ENCODE data around the gene ZNF275. TPM values are rescaled to one million over a fixed set of nuclear protein-coding genes. Genes with fewer than 3 reads are reported as not detected.
"Not testable (repeated sequence)": the region's sequence is repeated elsewhere in the genome, so short reads cannot be mapped to it uniquely, and the experiment has no call there.

Gene ZNF275
- total RNA-seq, 3 donors from 2014 or later, result 8.3 to 13.3 (median 12.8) TPM

DNA sequence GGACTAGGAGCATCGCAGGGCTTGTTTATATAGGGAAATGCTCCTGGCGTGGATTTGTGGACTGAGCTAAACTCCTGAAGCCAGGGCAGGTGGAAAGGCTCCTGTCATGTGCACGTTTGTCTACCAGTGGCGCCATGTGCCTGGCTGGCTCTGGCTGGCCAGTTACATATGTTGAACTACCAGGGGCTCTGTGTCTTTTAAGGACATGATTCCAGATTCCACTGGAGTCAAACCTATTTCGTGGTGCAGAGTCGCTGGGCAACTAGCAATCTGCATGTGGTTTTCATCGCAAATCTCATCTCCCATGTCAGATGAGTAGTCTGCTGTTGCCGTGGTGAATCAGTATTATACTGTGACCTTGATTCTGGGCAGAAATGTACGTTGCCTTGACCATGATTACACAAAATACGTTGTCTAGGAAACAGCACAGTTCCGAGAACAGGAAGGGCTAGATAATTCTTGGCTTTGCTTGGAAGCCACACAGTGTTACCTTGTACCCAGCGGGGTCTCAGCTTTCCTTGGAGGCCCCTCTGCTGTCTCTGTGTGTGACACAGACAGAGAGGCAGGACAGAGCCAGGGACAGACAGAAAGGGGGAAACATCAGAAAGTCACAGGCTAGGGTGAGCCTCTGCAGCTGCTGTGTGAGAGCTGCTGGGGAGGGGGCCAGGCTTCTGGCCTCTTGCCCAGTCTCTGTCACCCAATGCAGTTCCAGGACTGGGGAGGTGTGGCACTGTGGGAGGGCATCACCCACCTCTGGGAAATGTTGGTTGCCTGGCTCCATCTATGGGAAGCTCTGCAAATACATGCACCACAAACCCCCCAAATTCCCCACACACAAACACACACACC, 48.0 kb downstream of the ZNF275 start:
- H3K4me3 ChIP-seq, result no peak overlapping the region
- intact Hi-C loops (cut with DNase I; ENCODE audit: low total_unique reads), result no loop called here
- no peaks in the 10 kb centered on the region for H3K36me3 ChIP-seq

DNA sequence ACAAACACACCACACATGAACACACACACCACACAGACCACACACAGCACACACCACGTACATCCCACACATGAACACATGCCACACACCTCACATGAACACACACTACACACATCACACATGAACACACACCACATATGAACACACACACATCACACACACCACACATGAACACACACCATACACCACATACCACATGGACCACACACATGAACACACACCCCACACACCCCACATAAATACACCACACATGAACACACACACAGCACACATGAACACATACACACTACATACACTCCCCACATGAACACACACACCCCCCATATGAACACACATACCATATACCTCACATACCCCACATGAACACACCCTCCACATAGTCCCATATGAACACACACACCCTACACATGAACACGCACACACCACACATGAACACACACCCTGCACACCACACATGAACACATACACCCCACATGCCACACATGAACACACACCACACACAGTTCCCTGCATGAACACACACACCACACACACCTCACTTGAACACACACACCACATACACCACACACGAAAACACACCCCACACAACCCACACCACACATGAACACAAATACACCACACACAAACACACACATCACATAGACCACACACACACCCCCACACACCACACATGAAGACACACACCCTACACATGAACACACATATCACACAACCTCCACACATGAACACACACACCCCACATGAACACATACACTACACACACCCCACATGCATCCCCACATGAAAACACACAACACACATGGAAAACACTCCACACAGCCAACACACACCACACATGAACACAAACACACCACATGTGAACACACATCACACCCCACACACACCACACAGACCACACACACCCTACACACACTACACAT, 48.9 kb downstream of the ZNF275 start:
- TF ChIP-seq POLR2A (IDR thresholded peaks at IDR 0.05) (no peak), POLR2AphosphoS5 (IDR thresholded peaks at IDR 0.05) (no peak)
- TF ChIP-seq, protein P1, sequence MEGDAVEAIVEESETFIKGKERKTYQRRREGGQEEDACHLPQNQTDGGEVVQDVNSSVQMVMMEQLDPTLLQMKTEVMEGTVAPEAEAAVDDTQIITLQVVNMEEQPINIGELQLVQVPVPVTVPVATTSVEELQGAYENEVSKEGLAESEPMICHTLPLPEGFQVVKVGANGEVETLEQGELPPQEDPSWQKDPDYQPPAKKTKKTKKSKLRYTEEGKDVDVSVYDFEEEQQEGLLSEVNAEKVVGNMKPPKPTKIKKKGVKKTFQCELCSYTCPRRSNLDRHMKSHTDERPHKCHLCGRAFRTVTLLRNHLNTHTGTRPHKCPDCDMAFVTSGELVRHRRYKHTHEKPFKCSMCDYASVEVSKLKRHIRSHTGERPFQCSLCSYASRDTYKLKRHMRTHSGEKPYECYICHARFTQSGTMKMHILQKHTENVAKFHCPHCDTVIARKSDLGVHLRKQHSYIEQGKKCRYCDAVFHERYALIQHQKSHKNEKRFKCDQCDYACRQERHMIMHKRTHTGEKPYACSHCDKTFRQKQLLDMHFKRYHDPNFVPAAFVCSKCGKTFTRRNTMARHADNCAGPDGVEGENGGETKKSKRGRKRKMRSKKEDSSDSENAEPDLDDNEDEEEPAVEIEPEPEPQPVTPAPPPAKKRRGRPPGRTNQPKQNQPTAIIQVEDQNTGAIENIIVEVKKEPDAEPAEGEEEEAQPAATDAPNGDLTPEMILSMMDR (IDR thresholded peaks at IDR 0.05), result no peak
- H3K4me3 ChIP-seq, result no peak overlapping the region
- H3K27me3 ChIP-seq, result peaks cover 0 to 18% of the 10 kb centered on the region in 2 donors
- no peak for DNase-seq (ENCODE audit: low spot score in 2 of 2)
- H3K9me3 ChIP-seq, result peaks cover 0 to 4% of the 10 kb centered on the region in 2 donors
- H3K36me3 ChIP-seq, result no peaks in the 10 kb centered on the region
- intact Hi-C loops (cut with DNase I; ENCODE audit: low total_unique reads), result no loop called here
- H3K4me1 ChIP-seq, result no peaks in the 10 kb centered on the region
- H3K27ac ChIP-seq, result no peak overlapping the region

More for the DNA sequence above, 48.0 kb downstream of the ZNF275 start:
- H3K27ac ChIP-seq, result peak overlapping the region in 1 of 2 donors; percentile 4
- H3K27me3 ChIP-seq, result peaks cover 0 to 14% of the 10 kb centered on the region in 2 donors
- no peaks in the 10 kb centered on the region for H3K4me1 ChIP-seq
- TF ChIP-seq, protein P1 (IDR thresholded peaks at IDR 0.05), result no peak
- TF ChIP-seq POLR2AphosphoS5 (IDR thresholded peaks at IDR 0.05), result no peak
- TF ChIP-seq POLR2A (IDR thresholded peaks at IDR 0.05), result no peak
- H3K9me3 ChIP-seq, result peaks cover 8% of the 10 kb centered on the region in 2 donors
- no peak for DNase-seq (ENCODE audit: low spot score in 2 of 2)

DNA sequence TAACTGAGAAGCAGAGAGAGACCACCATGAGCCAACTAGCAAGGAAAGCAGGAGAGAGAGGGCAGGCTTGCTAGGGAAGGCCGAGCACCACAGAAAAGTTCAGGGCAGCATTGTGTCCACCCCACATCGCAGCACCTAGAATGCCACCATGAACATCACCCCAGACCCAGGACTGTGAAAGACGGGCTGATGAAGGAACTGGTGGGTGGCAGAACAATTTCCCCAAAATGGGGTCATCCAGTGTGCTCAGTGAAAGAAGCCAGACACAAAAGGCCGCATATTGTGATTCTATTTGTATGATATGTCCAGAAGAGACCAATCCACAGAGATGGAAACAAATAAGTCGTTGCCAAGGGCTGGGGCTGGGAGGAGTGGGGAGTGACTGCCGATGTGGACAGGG, 50.4 kb downstream of the ZNF275 start:
- H3K4me1 ChIP-seq, result no peaks in the 10 kb centered on the region

DNA sequence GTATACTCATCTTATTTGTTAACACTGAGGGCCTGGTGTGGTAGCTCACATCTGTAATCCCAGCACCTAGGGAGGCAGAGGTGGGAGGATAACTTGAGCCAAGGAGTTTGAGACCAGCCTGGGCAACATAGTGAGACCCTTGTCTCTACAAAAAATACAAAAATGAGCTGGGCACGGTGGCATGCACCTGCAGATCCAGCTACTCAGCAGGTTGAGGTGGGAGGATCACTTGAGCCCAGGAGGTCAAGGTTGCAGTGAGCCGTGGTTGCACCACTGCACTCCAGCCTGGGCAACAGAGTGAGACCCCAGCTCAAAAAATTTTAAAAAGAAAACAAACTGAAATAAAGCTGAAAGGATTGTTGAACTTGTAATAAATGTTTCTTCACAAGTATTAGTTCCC, 51.0 kb downstream of the ZNF275 start:
- peaks cover 0 to 25% of the 10 kb centered on the region in 2 donors for H3K27me3 ChIP-seq
- H3K27ac ChIP-seq; H3K4me1 ChIP-seq; H3K36me3 ChIP-seq; intact Hi-C loops (cut with DNase I; ENCODE audit: low total_unique reads); DNase-seq (ENCODE audit: low spot score in 2 of 2); H3K4me3 ChIP-seq; H3K9me3 ChIP-seq: not testable (repeated sequence)

More for the DNA sequence above, 50.4 kb downstream of the ZNF275 start:
- intact Hi-C loops (cut with DNase I; ENCODE audit: low total_unique reads), result no loop called here
- H3K27me3 ChIP-seq, result peaks cover 0 to 27% of the 10 kb centered on the region in 2 donors
- TF ChIP-seq POLR2A (IDR thresholded peaks at IDR 0.05) (no peak), POLR2AphosphoS5 (IDR thresholded peaks at IDR 0.05) (no peak)
- TF ChIP-seq, protein P1 (IDR thresholded peaks at IDR 0.05), result no peak
- H3K27ac ChIP-seq, result no peak overlapping the region
- H3K36me3 ChIP-seq, result no peaks in the 10 kb centered on the region
- no peak overlapping the region for H3K4me3 ChIP-seq
- H3K9me3 ChIP-seq, result no peaks in the 10 kb centered on the region
- no peak for DNase-seq (ENCODE audit: low spot score in 2 of 2)

DNA sequence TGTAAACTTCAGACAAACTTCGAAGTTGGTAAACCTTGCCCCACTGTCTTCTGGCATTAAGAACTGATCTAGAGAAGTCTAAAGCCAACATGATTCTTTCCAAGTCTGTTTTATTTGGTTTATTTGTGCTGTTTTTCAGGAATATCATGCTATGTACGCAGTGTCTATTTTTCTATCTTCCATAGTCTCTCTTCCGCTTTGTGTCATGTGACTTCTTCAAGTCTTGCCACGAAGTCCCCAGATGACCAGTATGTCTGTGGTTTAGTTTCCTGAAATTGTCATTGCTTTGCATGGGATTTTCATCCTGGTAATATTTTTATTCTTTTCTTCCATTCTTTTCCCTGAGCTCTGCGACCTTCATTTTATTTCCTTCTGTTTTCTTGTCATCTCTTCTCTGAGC, 52.1 kb downstream of the ZNF275 start:
- H3K27me3 ChIP-seq, result peaks cover 0 to 19% of the 10 kb centered on the region in 2 donors
- H3K4me1 ChIP-seq, result no peaks in the 10 kb centered on the region
- no peaks in the 10 kb centered on the region for H3K9me3 ChIP-seq
- DNase-seq (ENCODE audit: low spot score in 2 of 2), result no peak
- H3K4me3 ChIP-seq, result no peak overlapping the region
- TF ChIP-seq, protein P1 (IDR thresholded peaks at IDR 0.05), result no peak
- no peak for TF ChIP-seq POLR2AphosphoS5 (IDR thresholded peaks at IDR 0.05)
- no peak overlapping the region for H3K27ac ChIP-seq
- no peaks in the 10 kb centered on the region for H3K36me3 ChIP-seq
- intact Hi-C loops (cut with DNase I; ENCODE audit: low total_unique reads), result no loop called here

All from breast epithelium (tissue), 4 donors.